HG03060 (cell line): Measurements from ENCODE around the gene FAM163B.

ENCODE experiments used
- ATAC-seq: cut with Tn5 transposase; IDR thresholded peaks from one replicate; pipeline ENCODE4 v1.9.1; 2021; ENCODE audit warnings: low read depth, moderate number of reproducible peaks; ENCODE audit not compliant: unreplicated experiment

Gene FAM163B

GRCh38 chr9:133609311-133610098 is at the start of gene FAM163B:
FAM163B (minus strand) TSS chr9:133609389; CDS start chr9:133580223, 29,166 bp downstream.
- ATAC-seq, result no peak

GRCh38 chr9:133657120-133657661 is 48.0 kb upstream of the FAM163B start:
- no peak for ATAC-seq

- no peak for ATAC-seq
These were observed 47.3 kb upstream of the FAM163B start for GRCh38 chr9:133656211-133657119.

- ATAC-seq, result no peak
These were observed 46.5 kb upstream of the FAM163B start for GRCh38 chr9:133655701-133656100.

- ATAC-seq, result no peak
These were observed 45.8 kb upstream of the FAM163B start for GRCh38 chr9:133654736-133655657.

- ATAC-seq, result no peak
These were observed 44.4 kb upstream of the FAM163B start for GRCh38 chr9:133653638-133654037.

GRCh38 chr9:133650026-133650425 is 40.8 kb upstream of the FAM163B start:
- no peak for ATAC-seq

- ATAC-seq, result no peak
These were observed 40.0 kb upstream of the FAM163B start for GRCh38 chr9:133649194-133649593.

- ATAC-seq, result no peak
These were observed 38.7 kb upstream of the FAM163B start for GRCh38 chr9:133647765-133648469.

GRCh38 chr9:133647148-133647547 is 38.0 kb upstream of the FAM163B start:
- ATAC-seq, result no peak

GRCh38 chr9:133645021-133645765 is 36.0 kb upstream of the FAM163B start:
- ATAC-seq, result no peak

GRCh38 chr9:133643978-133644760 is 35.0 kb upstream of the FAM163B start:
- no peak for ATAC-seq

GRCh38 chr9:133643362-133643755 is 34.2 kb upstream of the FAM163B start:
- no peak for ATAC-seq

GRCh38 chr9:133642708-133643361 is 33.6 kb upstream of the FAM163B start:
- no peak for ATAC-seq

GRCh38 chr9:133641861-133642595 is 32.8 kb upstream of the FAM163B start:
- ATAC-seq, result no peak

GRCh38 chr9:133641396-133641655 is 32.1 kb upstream of the FAM163B start:
- no peak for ATAC-seq
